ENCODE data around the gene SETD1B.

DNA sequence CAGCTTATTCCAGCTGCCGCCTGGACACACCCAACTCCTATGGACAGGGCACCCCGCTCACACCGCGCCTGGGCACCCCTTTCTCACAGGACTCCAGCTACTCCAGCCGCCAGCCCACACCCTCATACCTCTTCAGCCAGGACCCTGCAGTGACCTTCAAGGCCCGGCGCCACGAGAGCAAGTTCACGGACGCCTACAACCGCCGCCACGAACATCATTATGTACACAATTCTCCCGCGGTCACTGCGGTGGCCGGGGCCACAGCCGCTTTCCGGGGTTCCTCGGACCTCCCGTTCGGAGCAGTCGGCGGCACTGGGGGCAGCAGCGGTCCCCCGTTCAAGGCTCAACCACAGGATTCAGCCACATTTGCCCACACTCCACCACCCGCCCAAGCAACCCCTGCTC, 5.9 kb downstream of the SETD1B start:
- TF ChIP-seq EZH2 (optimal IDR thresholded peaks at IDR 0.05; ENCODE audit: low read depth, low read length), result no peak
- TF ChIP-seq, protein P1, sequence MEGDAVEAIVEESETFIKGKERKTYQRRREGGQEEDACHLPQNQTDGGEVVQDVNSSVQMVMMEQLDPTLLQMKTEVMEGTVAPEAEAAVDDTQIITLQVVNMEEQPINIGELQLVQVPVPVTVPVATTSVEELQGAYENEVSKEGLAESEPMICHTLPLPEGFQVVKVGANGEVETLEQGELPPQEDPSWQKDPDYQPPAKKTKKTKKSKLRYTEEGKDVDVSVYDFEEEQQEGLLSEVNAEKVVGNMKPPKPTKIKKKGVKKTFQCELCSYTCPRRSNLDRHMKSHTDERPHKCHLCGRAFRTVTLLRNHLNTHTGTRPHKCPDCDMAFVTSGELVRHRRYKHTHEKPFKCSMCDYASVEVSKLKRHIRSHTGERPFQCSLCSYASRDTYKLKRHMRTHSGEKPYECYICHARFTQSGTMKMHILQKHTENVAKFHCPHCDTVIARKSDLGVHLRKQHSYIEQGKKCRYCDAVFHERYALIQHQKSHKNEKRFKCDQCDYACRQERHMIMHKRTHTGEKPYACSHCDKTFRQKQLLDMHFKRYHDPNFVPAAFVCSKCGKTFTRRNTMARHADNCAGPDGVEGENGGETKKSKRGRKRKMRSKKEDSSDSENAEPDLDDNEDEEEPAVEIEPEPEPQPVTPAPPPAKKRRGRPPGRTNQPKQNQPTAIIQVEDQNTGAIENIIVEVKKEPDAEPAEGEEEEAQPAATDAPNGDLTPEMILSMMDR (IDR thresholded peaks at IDR 0.05; ENCODE audit: low read length), result no peak
- TF ChIP-seq EZH2phosphoT487 (IDR thresholded peaks at IDR 0.05; ENCODE audit: low read length), result no peak
